Measurements from ENCODE around the gene CA10. TPM values are rescaled to one million over a fixed set of nuclear protein-coding genes. Genes with fewer than 3 reads are reported as not detected.

CA10 gene
- total and polyA plus RNA-seq, 2 experiments from 2014 or later: 0.92 to 1.5 TPM

DNA sequence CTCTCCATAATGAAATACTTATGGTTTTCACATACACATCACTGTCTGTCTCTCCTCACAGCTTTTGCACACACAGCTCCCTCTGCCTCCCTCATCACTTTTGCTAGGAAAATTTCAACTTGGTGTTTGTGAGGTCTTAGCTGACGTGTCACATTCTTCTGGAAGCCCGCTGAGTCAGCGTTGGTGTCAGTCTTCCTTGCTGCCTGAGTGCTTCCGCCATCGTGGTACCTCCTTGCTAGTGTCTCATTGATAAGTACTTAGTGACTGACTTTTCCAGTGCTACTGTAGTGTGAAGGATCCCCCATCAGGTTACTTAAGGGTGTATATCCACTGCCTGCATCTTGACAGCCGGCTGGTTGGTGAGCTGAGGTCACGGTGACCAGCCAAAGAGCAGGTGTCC lies 33.5 kb downstream of the CA10 start:
- Histone ChIP-seq H3K4me3 (no peak overlapping the region), H3K27me3 (ENCODE audit: insufficient read depth) (no peaks in the 10 kb centered on the region), H3K4me1 (ENCODE audit: insufficient read depth) (no peaks in the 10 kb centered on the region), H3K4me2 (no peak overlapping the region), H2AFZ (no peak overlapping the region), H3F3A (replicated peaks; ENCODE audit: low read depth) (no peaks in the 10 kb centered on the region), H3K27ac (ENCODE audit: low read depth) (no peak overlapping the region), H4K20me1 (replicated peaks; ENCODE audit: insufficient read depth) (no peaks in the 10 kb centered on the region), H3K79me2 (replicated peaks; ENCODE audit: insufficient read depth) (no peaks in the 10 kb centered on the region), H3K36me3 (ENCODE audit: insufficient read depth) (no peaks in the 10 kb centered on the region), H3K9me2 (ENCODE audit: insufficient read depth) (no peaks in the 10 kb centered on the region; the same call in 1 of the 2 replicates)
- no peak overlapping the region for H3K4me3 Mint-ChIP-seq
- no peak for ATAC-seq
- no peak for DNase-seq (ENCODE audit: low spot score)
- peaks cover 11% of the 10 kb centered on the region; the same call in 2 of the 3 replicates for H3K36me3 Mint-ChIP-seq (ENCODE audit: low read depth)
- H3K9me3 Mint-ChIP-seq: peaks cover 18% of the 10 kb centered on the region
- H3K27me3 Mint-ChIP-seq (ENCODE audit: insufficient read depth, low read depth, poor library complexity): no peaks in the 10 kb centered on the region
- no peaks in the 10 kb centered on the region for H3K4me1 Mint-ChIP-seq
- H3K27ac Mint-ChIP-seq: no peak overlapping the region
- TF ChIP-seq JUNB (IDR thresholded peaks at IDR 0.05; ENCODE audit: unreplicated experiment) (no peak), EZH2 (IDR thresholded peaks at IDR 0.05; ENCODE audit: low read depth, unreplicated experiment) (no peak), CREB1 (CRISPR knock-in tag; IDR thresholded peaks at IDR 0.05; ENCODE audit: low read depth) (no peak), STAT1 (IDR thresholded peaks at IDR 0.05; ENCODE audit: unreplicated experiment) (no peak), NANOG (IDR thresholded peaks at IDR 0.05; ENCODE audit: borderline replicate concordance) (no peak), EZH2phosphoT487 (IDR thresholded peaks at IDR 0.05; ENCODE audit: unreplicated experiment) (no peak), POLR2AphosphoS5 (IDR thresholded peaks at IDR 0.05; ENCODE audit: low read depth) (no peak), ZNF331 (CRISPR knock-in tag; IDR thresholded peaks at IDR 0.05; ENCODE audit: low read depth) (no peak), ZNF114 (CRISPR knock-in tag; IDR thresholded peaks at IDR 0.05) (no peak)
- TF ChIP-seq, protein P1, sequence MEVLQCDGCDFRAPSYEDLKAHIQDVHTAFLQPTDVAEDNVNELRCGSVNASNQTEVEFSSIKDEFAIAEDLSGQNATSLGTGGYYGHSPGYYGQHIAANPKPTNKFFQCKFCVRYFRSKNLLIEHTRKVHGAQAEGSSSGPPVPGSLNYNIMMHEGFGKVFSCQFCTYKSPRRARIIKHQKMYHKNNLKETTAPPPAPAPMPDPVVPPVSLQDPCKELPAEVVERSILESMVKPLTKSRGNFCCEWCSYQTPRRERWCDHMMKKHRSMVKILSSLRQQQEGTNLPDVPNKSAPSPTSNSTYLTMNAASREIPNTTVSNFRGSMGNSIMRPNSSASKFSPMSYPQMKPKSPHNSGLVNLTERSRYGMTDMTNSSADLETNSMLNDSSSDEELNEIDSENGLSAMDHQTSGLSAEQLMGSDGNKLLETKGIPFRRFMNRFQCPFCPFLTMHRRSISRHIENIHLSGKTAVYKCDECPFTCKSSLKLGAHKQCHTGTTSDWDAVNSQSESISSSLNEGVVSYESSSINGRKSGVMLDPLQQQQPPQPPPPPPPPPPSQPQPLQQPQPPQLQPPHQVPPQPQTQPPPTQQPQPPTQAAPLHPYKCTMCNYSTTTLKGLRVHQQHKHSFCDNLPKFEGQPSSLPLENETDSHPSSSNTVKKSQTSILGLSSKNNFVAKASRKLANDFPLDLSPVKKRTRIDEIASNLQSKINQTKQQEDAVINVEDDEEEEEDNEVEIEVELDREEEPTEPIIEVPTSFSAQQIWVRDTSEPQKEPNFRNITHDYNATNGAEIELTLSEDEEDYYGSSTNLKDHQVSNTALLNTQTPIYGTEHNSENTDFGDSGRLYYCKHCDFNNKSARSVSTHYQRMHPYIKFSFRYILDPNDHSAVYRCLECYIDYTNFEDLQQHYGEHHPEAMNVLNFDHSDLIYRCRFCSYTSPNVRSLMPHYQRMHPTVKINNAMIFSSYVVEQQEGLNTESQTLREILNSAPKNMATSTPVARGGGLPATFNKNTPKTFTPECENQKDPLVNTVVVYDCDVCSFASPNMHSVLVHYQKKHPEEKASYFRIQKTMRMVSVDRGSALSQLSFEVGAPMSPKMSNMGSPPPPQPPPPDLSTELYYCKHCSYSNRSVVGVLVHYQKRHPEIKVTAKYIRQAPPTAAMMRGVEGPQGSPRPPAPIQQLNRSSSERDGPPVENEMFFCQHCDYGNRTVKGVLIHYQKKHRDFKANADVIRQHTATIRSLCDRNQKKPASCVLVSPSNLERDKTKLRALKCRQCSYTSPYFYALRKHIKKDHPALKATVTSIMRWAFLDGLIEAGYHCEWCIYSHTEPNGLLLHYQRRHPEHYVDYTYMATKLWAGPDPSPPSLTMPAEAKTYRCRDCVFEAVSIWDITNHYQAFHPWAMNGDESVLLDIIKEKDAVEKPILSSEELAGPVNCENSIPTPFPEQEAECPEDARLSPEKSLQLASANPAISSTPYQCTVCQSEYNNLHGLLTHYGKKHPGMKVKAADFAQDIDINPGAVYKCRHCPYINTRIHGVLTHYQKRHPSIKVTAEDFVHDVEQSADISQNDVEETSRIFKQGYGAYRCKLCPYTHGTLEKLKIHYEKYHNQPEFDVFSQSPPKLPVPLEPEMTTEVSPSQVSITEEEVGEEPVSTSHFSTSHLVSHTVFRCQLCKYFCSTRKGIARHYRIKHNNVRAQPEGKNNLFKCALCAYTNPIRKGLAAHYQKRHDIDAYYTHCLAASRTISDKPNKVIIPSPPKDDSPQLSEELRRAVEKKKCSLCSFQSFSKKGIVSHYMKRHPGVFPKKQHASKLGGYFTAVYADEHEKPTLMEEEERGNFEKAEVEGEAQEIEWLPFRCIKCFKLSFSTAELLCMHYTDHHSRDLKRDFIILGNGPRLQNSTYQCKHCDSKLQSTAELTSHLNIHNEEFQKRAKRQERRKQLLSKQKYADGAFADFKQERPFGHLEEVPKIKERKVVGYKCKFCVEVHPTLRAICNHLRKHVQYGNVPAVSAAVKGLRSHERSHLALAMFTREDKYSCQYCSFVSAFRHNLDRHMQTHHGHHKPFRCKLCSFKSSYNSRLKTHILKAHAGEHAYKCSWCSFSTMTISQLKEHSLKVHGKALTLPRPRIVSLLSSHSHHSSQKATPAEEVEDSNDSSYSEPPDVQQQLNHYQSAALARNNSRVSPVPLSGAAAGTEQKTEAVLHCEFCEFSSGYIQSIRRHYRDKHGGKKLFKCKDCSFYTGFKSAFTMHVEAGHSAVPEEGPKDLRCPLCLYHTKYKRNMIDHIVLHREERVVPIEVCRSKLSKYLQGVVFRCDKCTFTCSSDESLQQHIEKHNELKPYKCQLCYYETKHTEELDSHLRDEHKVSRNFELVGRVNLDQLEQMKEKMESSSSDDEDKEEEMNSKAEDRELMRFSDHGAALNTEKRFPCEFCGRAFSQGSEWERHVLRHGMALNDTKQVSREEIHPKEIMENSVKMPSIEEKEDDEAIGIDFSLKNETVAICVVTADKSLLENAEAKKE (CRISPR knock-in tag; IDR thresholded peaks at IDR 0.05): no peak
- TF ChIP-seq, protein P2, sequence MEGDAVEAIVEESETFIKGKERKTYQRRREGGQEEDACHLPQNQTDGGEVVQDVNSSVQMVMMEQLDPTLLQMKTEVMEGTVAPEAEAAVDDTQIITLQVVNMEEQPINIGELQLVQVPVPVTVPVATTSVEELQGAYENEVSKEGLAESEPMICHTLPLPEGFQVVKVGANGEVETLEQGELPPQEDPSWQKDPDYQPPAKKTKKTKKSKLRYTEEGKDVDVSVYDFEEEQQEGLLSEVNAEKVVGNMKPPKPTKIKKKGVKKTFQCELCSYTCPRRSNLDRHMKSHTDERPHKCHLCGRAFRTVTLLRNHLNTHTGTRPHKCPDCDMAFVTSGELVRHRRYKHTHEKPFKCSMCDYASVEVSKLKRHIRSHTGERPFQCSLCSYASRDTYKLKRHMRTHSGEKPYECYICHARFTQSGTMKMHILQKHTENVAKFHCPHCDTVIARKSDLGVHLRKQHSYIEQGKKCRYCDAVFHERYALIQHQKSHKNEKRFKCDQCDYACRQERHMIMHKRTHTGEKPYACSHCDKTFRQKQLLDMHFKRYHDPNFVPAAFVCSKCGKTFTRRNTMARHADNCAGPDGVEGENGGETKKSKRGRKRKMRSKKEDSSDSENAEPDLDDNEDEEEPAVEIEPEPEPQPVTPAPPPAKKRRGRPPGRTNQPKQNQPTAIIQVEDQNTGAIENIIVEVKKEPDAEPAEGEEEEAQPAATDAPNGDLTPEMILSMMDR (conservative IDR thresholded peaks at IDR 0.05; ENCODE audit: low read depth in 2 of 2): no peak
- TF ChIP-seq, protein P3, sequence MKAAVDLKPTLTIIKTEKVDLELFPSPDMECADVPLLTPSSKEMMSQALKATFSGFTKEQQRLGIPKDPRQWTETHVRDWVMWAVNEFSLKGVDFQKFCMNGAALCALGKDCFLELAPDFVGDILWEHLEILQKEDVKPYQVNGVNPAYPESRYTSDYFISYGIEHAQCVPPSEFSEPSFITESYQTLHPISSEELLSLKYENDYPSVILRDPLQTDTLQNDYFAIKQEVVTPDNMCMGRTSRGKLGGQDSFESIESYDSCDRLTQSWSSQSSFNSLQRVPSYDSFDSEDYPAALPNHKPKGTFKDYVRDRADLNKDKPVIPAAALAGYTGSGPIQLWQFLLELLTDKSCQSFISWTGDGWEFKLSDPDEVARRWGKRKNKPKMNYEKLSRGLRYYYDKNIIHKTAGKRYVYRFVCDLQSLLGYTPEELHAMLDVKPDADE (IDR thresholded peaks at IDR 0.05): no peak
- TF ChIP-seq, protein P4, sequence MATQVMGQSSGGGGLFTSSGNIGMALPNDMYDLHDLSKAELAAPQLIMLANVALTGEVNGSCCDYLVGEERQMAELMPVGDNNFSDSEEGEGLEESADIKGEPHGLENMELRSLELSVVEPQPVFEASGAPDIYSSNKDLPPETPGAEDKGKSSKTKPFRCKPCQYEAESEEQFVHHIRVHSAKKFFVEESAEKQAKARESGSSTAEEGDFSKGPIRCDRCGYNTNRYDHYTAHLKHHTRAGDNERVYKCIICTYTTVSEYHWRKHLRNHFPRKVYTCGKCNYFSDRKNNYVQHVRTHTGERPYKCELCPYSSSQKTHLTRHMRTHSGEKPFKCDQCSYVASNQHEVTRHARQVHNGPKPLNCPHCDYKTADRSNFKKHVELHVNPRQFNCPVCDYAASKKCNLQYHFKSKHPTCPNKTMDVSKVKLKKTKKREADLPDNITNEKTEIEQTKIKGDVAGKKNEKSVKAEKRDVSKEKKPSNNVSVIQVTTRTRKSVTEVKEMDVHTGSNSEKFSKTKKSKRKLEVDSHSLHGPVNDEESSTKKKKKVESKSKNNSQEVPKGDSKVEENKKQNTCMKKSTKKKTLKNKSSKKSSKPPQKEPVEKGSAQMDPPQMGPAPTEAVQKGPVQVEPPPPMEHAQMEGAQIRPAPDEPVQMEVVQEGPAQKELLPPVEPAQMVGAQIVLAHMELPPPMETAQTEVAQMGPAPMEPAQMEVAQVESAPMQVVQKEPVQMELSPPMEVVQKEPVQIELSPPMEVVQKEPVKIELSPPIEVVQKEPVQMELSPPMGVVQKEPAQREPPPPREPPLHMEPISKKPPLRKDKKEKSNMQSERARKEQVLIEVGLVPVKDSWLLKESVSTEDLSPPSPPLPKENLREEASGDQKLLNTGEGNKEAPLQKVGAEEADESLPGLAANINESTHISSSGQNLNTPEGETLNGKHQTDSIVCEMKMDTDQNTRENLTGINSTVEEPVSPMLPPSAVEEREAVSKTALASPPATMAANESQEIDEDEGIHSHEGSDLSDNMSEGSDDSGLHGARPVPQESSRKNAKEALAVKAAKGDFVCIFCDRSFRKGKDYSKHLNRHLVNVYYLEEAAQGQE (IDR thresholded peaks at IDR 0.05; ENCODE audit: unreplicated experiment): no peak

Data from GM23338 (cell line).